Measurements from ENCODE around the gene LRP1-AS. TPM values are rescaled to one million over a fixed set of nuclear protein-coding genes. Genes with fewer than 3 reads are reported as not detected.

The LRP1-AS gene
- total RNA-seq (2014; rRNA removed; shearing (Covaris generic)): not detected in 2 replicates

- peak; percentile 53 for DNase-seq (ENCODE audit: low read depth)
These were observed at the start of gene LRP1-AS for GRCh38 chr12:57146961-57147944. LRP1-AS (minus strand) TSS chr12:57147619.

- no peak for DNase-seq (ENCODE audit: low read depth)
These were observed 49.5 kb upstream of the LRP1-AS start for GRCh38 chr12:57196956-57197355.

- no peak for DNase-seq (ENCODE audit: low read depth)
These were observed 49.0 kb upstream of the LRP1-AS start for GRCh38 chr12:57196439-57196838.

- peak; percentile 35 for DNase-seq (ENCODE audit: low read depth)
These were observed 48.4 kb upstream of the LRP1-AS start for GRCh38 chr12:57195611-57196371.

GRCh38 chr12:57195186-57195585 is 47.8 kb upstream of the LRP1-AS start:
- no peak for DNase-seq (ENCODE audit: low read depth)

GRCh38 chr12:57194253-57194652 is 46.8 kb upstream of the LRP1-AS start:
- DNase-seq (ENCODE audit: low read depth): no peak

- no peak for DNase-seq (ENCODE audit: low read depth)
These were observed 46.4 kb upstream of the LRP1-AS start for GRCh38 chr12:57193706-57194245.

- DNase-seq (ENCODE audit: low read depth): peak; percentile 27
These were observed 45.5 kb upstream of the LRP1-AS start for GRCh38 chr12:57192920-57193319.

GRCh38 chr12:57191410-57191809 is 44.0 kb upstream of the LRP1-AS start:
- DNase-seq (ENCODE audit: low read depth): no peak

GRCh38 chr12:57190821-57191220 is 43.4 kb upstream of the LRP1-AS start:
- DNase-seq (ENCODE audit: low read depth): no peak

GRCh38 chr12:57190037-57190436 is 42.6 kb upstream of the LRP1-AS start:
- no peak for DNase-seq (ENCODE audit: low read depth)

- DNase-seq (ENCODE audit: low read depth): no peak
These were observed 40.6 kb upstream of the LRP1-AS start for GRCh38 chr12:57188090-57188425.

- no peak for DNase-seq (ENCODE audit: low read depth)
These were observed 40.0 kb upstream of the LRP1-AS start for GRCh38 chr12:57187222-57188089.

- DNase-seq (ENCODE audit: low read depth): no peak
These were observed 38.6 kb upstream of the LRP1-AS start for GRCh38 chr12:57185906-57186508.

GRCh38 chr12:57185403-57185802 is 38.0 kb upstream of the LRP1-AS start:
- DNase-seq (ENCODE audit: low read depth): no peak

GRCh38 chr12:57183939-57184725 is 36.7 kb upstream of the LRP1-AS start:
- DNase-seq (ENCODE audit: low read depth): no peak

- peak; percentile 77 for DNase-seq (ENCODE audit: low read depth)
These were observed 35.6 kb upstream of the LRP1-AS start for GRCh38 chr12:57182918-57183575.

GRCh38 chr12:57181561-57182155 is 34.2 kb upstream of the LRP1-AS start:
- no peak for DNase-seq (ENCODE audit: low read depth)

- DNase-seq (ENCODE audit: low read depth): no peak
These were observed 33.7 kb upstream of the LRP1-AS start for GRCh38 chr12:57181072-57181471.

All from Daoy (cell line).